ENCODE data around the gene KDM1A.
"Not testable (repeated sequence)": the region's sequence is repeated elsewhere in the genome, so short reads cannot be mapped to it uniquely, and the experiment has no call there.

KDM1A gene
- 117 to 129 reads per million in 2 experiments for total RNA-seq

GRCh38 chr1:23019094-23019862 lies at the start of gene KDM1A:
Gene KDM1A, plus strand, starts transcription at chr1:23019468. Its CDS starts 129 bp downstream, at chr1:23019597.
- peak; percentile 87 for DNase-seq (ENCODE audit: low read depth)

GRCh38 chr1:22970096-22970495 lies 49.2 kb upstream of the KDM1A start:
- DNase-seq (ENCODE audit: low read depth) = no peak

- no peak for DNase-seq (ENCODE audit: low read depth)
Observed at GRCh38 chr1:22971161-22971560, 48.1 kb upstream of the KDM1A start.

GRCh38 chr1:22971611-22972405 lies 47.5 kb upstream of the KDM1A start:
- no peak for DNase-seq (ENCODE audit: low read depth)

- no peak for DNase-seq (ENCODE audit: low read depth)
Observed at GRCh38 chr1:22972760-22973159, 46.5 kb upstream of the KDM1A start, which contains the start of gene LACTBL1. Gene LACTBL1, minus strand, starts transcription at chr1:22972866. Its CDS starts 550 bp downstream, at chr1:22972316.

- no peak for DNase-seq (ENCODE audit: low read depth)
Observed at GRCh38 chr1:22975694-22976093, 43.6 kb upstream of the KDM1A start.

- DNase-seq (ENCODE audit: low read depth) = no peak
Observed at GRCh38 chr1:22976127-22976460, 43.2 kb upstream of the KDM1A start.

- peak; percentile 34 for DNase-seq (ENCODE audit: low read depth)
Observed at GRCh38 chr1:22976461-22977243, 42.6 kb upstream of the KDM1A start.

- DNase-seq (ENCODE audit: low read depth) = no peak
Observed at GRCh38 chr1:22978299-22978698, 41.0 kb upstream of the KDM1A start.

GRCh38 chr1:22980471-22980790 lies 38.8 kb upstream of the KDM1A start:
- DNase-seq (ENCODE audit: low read depth) = not testable (repeated sequence)

- DNase-seq (ENCODE audit: low read depth) = no peak
Observed at GRCh38 chr1:22983944-22984343, 35.3 kb upstream of the KDM1A start.

- not testable (repeated sequence) for DNase-seq (ENCODE audit: low read depth)
Observed at GRCh38 chr1:22992384-22992783, 26.9 kb upstream of the KDM1A start.

GRCh38 chr1:22993220-22993795 lies 26.0 kb upstream of the KDM1A start:
- not testable (repeated sequence) for DNase-seq (ENCODE audit: low read depth)

- DNase-seq (ENCODE audit: low read depth) = no peak
Observed at GRCh38 chr1:22995774-22996173, 23.5 kb upstream of the KDM1A start.

- not testable (repeated sequence) for DNase-seq (ENCODE audit: low read depth)
Observed at GRCh38 chr1:22997528-22997927, 21.7 kb upstream of the KDM1A start.

GRCh38 chr1:23000133-23000532 lies 19.1 kb upstream of the KDM1A start:
- DNase-seq (ENCODE audit: low read depth) = not testable (repeated sequence)

GRCh38 chr1:23002218-23002617 lies 17.1 kb upstream of the KDM1A start:
- not testable (repeated sequence) for DNase-seq (ENCODE audit: low read depth)

- DNase-seq (ENCODE audit: low read depth) = no peak
Observed at GRCh38 chr1:23004112-23004511, 15.2 kb upstream of the KDM1A start.

- DNase-seq (ENCODE audit: low read depth) = not testable (repeated sequence)
Observed at GRCh38 chr1:23004769-23005168, 14.5 kb upstream of the KDM1A start.

GRCh38 chr1:23007106-23007505 lies 12.2 kb upstream of the KDM1A start:
- DNase-seq (ENCODE audit: low read depth) = no peak

- DNase-seq (ENCODE audit: low read depth) = no peak
Observed at GRCh38 chr1:23008901-23009300, 10.4 kb upstream of the KDM1A start.

GRCh38 chr1:23010025-23010424 lies 9.2 kb upstream of the KDM1A start:
- DNase-seq (ENCODE audit: low read depth) = not testable (repeated sequence)

Measured in T follicular helper cell (primary cell).